HG03025 (cell line): ENCODE data around the gene NAT8L.

Source experiments
- ATAC-seq: cut with Tn5 transposase; IDR thresholded peaks from one replicate; pipeline ENCODE4 v1.9.1; 2021; ENCODE audit warnings: mild to moderate bottlenecking, moderate library complexity; ENCODE audit not compliant: unreplicated experiment, low FRiP score

Gene NAT8L

DNA sequence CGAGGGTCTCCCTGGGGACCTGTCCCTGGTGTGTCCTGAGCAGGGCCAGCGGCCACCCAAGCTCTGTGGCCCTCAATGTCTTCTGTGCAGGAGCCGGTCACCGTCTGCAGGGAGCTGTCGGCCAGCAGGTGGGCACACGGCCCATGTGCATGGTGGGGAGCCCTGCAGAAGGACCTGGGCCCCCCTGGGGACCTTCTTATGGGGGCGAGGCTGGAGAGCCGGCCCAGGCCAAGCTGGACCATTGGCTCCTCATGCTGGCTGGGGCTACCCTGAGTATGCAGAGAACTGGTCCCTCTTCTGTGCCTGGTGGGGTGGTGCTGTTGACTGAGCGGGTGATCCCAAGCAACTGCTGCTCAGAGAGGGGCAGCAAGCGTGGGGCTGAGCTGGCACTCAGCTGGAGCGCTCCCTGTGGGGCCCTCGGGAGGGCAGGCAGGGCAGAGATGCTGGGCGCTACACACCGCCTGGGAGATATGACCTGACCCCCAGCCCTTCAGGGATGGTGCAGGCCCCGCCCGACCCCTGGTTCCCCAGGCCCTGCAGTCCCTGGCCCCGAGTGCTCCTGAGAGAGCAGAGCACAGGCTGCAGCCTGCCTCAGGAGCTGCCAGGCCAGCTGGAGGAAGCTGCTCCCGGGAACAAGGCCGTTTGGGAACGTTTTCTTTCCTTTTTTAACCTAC lies 14.8 kb downstream of the NAT8L start:
- no peak for ATAC-seq

DNA sequence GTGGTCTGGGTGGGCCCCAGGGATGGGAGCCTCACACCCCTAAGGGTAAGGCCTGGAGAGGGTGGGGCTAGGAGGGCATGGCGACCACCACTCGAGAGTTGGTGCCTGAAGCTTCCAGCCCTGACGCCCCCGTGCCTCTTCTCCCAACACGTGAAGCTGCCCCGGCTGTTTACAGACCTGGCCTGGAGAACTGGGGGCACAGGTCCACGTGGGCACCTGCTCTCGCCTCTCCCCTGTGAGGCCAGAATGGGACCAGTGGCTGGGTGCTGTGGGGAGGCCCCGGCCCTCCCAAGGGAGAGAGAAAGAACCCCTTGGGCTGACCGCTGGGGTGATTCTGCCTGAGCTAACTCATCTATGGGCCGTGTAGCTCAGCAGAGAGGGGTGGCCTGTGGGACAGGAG lies 15.5 kb downstream of the NAT8L start:
- ATAC-seq: no peak

DNA sequence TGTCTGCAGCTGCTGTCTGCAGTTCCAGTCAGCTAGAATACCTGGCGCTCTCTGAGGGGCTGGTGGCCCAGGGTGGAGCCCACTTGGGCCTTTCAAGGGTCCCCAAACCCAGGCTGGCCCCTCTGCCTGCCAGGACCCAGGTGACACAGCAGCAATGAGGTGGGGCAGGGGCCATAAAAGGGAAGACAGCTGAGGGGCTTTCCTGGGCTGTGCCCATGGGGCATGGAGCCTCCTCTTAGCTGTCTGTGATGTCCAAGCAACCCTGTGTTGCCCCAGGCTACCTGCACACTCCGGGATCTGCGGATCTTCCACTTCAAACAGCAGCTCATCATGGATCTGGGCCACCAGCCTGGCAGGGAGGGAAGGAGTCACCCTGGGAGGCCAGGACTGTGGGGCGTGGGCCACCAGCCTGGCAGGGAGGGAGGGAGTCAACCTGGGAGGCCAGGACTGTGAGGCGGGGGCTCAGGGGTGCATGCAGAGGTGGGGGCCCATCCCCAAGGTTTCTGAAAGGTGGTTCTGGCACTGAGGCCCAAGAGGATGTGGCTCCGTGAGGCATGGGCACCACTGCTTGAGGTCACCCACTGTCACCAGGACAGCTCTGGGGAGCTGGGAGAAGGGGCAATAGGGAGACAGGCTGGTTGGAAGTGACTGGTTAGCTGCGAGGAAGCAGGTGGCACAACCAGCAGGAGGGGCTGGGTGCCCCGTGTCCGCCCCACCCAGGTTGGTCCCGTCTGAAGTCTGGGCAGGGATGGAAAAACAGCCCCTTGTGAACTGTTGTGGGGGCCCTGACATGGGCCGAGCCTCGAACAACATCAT lies 16.3 kb downstream of the NAT8L start:
- ATAC-seq: no peak

DNA sequence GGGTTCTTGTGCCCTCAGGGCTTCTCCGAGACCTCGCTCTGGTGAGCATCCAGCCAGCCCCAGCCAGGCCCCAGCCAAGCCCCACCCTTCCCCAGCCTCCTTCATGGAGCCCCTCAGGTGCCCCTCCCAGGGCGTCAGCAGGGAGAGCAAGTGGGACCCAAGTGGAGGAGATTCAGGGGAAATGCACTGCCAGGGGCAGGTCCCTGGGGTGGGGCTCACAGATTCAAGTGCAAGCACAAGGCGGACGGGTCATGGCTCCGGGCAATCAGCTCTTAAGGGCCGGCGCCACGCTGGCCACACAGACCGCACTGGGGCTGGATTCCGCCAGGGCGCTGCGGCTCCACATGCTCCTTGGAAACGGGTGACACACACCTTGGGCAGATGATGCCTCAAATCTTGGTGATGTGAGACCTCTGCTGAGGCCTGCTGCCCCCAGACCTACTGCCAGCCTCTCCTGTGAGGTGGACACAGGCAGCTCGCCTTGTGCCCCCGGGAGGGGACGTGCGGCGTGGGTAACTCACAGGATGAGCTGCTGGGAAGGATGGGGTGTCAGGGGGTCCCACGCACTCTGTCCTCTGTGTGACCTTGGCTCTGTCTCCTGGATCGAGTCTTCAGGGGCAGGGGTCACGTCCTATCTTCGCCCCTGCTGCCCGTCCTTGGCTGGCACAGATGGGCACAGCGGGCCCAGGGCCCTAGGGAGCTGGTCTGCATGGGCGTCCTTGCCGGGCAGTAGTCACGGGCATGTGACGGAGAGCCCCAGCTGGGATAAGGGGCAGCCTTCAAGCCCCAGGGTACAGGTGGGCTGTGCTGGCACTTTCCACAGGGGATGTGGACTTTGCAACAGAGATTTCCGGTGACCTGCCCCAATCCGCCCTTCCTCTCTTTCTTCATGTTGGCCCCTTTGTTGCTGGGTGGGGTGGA lies 17.1 kb downstream of the NAT8L start:
- no peak for ATAC-seq

DNA sequence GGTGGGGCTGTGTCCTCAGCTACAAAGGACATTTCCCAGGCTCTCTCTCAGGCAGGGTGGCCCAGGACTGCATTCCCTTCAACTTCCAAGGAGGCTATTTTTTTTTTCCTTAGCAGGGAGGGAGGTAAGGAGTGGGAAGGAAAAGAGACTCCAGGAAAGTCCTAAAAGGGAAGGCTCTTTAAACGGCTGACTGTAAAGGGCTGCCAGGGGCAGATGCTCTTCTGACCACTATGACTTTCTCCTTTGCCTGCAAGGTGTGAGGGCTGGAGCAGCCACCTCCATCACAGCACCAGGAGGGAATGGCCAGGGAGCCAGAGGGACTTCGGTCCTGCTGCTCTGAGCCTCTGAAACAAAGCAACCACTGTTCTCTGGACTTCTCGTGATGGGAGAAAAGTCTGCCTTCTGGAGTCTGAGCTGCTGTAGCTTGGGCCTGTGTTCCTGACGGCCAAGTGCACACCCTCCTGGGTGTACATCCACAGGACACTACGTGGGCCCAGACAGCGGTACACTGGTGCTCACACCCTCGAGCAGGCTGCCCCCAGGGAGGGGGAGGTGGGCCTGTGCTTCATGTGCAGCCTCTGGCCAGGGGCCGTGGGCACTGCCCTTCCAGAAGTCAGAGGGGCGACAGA lies 17.9 kb downstream of the NAT8L start:
- no peak for ATAC-seq

DNA sequence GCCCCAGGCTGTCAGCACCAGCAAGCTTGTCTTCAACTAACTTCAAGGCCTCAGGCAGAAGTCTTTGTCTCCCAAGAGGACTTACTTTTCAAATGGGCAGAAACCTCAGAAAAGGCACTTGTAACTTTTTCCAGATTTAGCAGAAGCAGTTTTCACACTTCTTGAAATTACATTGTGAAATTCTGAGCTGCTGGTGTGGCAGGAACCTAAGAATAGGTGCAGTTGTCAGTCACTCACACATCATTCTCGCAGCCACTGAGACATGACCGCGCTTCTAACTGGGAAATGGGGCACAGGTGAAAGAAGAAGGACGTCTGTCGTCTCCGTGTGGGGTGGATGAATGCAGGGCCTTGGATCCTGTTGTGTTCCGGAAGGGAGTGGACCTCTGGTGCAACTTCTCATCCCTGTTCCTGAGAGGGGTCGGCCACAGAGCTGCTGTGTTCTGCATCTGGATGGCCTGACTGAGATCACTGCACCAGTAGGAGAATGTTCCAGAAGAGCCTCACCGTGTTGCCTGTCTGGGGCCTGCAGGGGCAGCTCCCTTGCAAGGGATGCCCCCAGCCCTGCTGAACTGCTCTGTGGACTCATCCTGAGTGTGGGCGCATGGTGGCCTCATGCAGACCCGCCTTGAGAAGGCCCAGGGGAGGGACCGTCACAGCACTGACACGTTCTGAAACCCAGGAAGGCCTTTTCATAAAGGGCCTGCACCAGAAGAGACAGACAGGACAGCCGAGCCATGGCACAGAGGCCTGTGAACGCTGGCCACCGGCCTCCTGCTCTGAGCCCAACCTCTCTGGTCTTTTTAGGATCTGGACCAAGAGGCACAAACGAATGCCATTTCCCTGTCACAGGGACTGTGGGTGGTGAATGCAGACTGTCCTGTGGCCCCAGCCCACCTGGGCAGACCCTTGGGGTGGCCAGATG lies 18.7 kb downstream of the NAT8L start:
- ATAC-seq: no peak

DNA sequence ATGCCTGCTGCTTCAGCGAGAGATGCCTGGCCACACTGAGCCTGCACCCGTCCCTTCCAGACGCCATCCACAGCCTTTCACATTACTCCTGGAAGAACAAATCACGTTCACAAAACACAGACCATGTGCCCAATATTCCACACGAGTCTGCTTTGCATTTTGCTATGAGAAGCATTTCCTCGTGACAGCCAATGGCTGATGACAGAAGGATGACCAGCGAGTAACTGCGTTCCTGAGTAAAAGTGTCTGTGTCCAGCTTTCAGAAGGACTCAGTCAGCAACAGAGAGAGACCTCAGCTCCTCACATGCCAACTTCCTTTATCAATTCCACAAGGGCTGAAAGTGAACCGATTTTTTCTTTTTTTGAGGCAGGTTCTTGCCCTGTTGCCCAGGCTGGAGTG lies 19.5 kb downstream of the NAT8L start:
- ATAC-seq: no peak

DNA sequence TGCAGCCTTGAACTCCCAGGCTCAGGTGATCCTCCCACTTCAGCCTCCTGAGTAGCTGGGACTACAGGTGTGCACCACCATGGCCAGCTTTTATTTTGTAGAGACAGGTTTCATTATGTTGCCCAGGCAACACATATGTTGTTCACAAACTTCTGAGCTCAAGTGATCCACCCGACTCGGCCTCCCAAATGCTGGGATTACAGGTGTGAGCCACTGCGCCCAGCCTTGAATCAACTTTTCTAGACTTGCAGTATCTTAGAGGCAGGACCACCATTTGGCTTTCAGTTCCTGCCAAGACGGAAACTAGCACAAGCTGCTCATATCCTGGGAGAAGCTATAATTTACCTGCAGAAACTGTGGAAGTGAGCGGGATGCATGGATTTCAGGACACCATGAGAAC lies 19.9 kb downstream of the NAT8L start:
- ATAC-seq: no peak

DNA sequence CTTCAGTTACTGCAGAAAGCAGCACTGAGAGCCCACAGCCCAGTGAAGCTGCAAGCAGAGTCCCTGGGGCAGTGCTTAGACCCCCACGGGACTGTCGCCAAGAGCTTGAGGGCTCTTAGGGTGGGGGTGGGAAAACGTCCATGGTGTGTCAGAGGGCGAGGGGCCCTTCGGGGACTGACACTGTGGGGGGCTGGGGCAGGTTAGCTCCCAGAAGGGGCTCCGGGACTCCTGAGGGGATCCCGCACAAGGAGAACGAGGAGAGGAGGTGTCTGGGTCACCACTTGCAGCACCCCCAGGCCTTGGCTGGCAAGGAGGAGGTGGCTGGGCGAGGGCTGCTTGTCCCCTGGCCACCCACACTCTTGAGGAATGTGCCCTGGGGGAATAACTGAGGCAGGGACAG lies 20.8 kb downstream of the NAT8L start:
- no peak for ATAC-seq

DNA sequence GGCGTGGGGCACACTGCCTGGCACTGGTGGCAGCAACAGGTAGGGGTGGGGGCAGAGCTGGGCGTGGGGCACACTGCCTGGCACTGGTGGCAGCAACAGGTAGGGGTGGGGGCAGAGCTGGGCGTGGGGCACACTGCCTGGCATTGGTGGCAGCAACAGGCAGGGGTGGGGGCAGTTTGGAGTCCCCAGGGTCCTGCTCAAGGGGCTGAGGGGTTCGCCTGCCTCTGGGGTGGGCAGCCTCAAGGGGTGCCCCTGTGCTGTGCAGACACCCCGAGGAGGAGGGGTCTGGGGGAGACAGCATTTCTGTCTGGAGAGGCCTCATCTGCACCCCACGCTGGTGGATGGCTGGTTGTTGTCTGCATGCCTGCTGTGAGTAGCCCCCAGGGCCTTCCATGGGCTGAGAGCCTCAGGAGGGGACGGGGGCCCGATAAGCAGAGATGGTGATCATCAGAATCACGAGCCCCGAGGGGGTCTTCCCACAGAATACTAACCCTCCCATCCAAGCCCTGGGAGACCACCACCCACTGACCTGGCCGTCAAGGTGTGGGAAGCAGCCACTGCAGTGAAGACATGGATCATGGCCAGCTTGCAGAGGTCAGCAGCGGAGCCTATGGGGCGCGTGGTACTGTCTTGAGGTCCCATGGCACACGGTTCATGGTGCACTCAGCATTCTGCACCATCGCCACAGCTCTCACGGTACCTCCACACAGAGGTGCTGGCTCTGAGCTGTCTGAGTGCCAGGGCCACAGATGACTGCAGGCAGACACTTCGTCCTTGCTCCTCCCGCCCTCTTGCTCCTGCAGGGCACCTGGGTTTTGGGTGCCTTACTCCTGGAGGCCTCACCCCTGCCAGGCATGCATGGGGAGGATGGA lies 21.5 kb downstream of the NAT8L start:
- ATAC-seq: no peak

DNA sequence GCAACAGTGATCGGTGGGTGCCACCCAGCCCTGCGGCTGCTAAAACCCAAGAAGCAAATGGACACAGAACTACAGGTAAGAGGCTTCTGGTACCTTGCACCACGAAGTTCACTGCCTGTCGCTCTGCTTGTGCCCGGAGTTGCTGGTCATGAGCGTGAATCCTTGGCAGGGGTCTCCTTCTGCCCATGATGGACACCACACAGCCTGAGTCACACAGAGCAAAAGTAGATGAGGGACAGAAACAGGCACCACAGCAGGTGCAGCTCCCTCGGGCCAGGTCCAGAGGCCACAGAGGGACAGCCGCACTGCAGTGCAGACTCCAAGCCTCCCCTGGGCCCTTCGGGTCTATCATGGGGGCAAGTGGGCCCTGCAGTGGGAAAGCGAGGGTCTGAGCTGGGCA lies 22.4 kb downstream of the NAT8L start:
- no peak for ATAC-seq

DNA sequence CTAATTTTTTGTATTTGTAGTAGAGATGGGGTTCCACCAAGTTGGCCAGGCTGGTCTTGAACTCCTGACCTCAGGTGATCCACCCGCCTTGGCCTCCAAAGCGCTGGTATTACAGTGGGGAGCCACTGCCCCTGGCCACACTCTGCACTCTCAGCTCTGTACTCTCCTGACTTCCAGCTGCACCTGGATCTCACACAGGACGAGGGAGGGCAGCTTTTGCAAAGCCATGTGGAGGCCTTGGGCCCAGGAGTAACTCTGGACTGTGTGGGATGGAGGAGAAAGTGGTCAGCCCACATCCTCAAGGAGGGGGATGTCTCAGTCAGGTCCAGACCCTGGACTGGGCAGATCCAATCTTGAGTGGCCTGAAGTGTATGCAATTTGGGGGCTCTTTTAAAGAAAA lies 23.0 kb downstream of the NAT8L start:
- ATAC-seq: no peak

DNA sequence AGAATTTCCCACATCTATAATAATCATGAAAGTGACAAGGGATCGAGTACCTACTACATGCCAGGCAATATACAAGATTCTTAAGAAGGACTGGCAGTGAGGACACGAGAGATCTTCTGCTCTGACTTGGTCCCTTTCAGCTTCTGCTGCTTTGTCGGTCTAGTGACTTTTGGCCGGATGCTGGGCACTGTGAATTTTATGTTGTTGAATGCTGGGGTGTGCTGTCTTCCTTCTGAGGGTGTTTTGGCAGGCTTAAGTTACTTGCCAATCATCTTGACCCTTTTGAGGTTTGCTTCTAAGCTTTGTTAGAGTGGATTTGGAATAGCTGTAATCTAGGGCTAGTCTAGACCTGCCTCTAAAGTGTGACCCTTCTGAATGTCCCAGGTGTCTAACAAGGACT lies 23.5 kb downstream of the NAT8L start:
- ATAC-seq: no peak

DNA sequence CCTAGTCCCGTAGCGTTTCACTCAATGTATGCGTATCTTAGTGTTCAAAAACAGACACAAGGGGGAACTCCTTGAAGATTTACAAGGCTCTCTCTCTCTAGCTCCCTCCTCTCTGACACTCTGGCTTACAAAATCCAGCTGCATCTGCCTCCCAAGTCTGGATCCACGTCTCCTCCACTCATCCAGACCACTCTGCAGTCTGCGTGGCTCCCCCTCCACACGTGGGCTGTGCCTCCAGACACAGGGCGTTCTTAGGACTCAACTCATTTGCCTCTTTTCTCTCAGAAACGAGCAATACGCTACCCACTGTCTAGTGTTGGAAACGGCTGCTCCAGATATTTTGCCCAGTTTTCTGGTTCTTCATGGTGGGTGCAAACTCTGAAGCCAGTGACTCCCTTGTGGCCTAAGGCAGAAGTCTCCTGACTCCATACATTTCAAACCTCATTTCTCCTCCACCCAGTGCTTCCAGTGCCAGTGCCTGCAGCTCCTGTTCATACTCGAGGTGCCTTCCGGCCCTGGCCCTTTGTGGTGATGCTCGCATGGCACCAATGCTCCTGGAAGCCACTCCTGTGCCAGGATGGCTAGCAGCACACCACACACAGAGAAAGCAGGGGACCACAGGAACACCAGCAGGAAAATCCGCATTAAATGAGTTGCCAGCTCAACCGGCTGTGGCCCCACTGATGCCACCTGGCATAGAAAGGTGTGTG lies 24.1 kb downstream of the NAT8L start:
- ATAC-seq: no peak

DNA sequence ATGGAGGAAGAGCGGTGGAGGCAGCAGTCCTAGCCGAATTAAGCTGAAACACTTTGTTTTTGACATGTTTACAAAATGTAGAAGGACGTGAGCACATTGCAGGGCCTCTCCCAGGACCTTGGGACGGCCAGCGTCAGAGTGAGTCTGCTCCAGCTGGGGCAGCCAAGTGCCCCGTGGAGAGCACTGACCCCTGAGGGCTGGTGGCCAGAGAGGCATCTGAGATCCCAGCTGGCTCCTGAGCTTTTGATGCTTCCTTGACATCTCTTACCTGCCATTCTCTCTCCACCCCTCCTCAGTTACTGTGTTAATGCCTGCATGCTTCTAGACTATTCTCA lies 24.7 kb downstream of the NAT8L start:
- ATAC-seq: no peak

DNA sequence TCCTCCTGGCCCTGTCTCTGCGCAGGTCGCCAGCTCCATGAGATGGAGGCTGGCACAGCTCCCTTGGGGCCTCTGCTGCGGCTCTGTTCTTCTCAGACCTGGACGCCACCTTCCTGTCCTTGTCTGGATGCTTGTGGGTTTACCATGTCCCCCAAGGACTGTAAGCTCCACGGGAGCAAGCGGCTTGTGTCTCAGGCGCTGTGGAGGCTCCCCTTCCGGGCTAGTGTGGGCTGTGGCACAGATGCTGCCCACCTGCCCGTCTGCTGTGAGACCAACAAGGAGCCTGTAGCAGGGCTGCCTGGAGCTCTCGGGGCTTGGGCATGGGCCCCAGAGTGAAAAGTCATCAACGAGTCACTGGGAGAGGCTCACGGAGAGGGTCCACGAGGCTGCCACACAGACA lies 25.2 kb downstream of the NAT8L start:
- ATAC-seq: no peak

DNA sequence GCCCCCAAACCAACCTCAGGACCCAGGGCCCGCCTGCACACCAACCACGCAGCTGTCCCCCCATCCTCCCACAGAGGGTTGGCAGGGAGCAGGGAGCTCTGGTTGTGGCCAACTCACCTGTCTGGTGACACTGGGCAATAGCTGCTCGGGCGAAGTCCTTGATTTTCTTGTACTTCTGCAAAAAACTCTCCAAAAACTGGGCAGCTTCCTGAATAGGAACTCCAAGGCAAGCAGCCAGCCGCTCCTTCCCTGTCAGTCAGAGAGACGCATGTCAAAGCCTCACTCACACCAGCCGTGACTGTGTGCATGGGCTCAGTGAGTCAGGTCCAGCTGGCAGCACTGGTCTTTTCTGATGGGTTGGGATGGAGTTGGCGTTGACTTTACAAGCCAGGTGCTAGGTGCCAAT lies 26.4 kb downstream of the NAT8L start:
- ATAC-seq: no peak

DNA sequence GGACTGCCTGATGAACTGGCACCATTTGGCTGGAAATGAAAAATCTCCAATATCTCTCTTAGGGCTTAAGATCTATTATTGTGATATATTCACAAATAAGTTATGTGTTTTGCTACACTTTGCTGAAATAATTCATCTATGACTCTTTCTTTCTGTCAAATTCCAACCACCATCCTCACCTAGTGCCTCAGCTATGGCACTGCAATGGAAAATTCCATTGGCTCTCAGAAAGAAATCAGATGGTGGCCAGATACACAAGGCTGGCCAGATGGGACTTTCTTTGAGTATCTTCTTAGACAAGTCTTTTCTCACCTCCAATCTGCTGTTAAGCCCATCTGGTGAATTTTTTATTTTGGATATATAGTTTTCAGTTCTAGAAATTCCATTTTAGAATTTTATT lies 28.0 kb downstream of the NAT8L start:
- ATAC-seq: no peak
